OCI-LY3 (cell line): ENCODE measurements around the gene FSIP1.
A peak's percentile ranks its signal among the peaks of the same experiment; 100 is the strongest.
"Not testable (repeated sequence)": the region's sequence is repeated elsewhere in the genome, so short reads cannot be mapped to it uniquely, and the experiment has no call there.

ENCODE experiments used
- H2AFZ ChIP-seq: fragments of 200-600, 300-600 bp; shearing (Covaris generic); 2 replicates; pipeline ENCODE4 v1.6.0; 2014; ENCODE audit warnings: antibody characterized with exemption, low read depth, low read length
- H3K27ac ChIP-seq: fragments of 200-600, 300-600 bp; sonication (generic); 2 replicates; pipeline ENCODE4 v1.5.1; 2014; ENCODE audit warnings: mild to moderate bottlenecking, low read length, moderate library complexity, mixed read lengths
- H3K27me3 ChIP-seq: fragments of 200-600, 300-600 bp; sonication (generic); 2 replicates; pipeline ENCODE4 v1.6.1; 2014; ENCODE audit warnings: low read depth, low read length, mixed read lengths
- H3K36me3 ChIP-seq: fragments of 200-600, 300-600 bp; sonication (generic); replicated peaks from 2 replicates; pipeline ENCODE3; 2014; ENCODE audit warnings: low read depth, low read length, mixed read lengths
- H3K4me1 ChIP-seq: fragments of 300-600, 200-600 bp; sonication (generic); 2 replicates; pipeline ENCODE4 v1.6.1; 2014; ENCODE audit warnings: low read length, mixed read lengths
- H3K4me2 ChIP-seq: fragments of 200-600, 300-600 bp; sonication (generic); 2 replicates; pipeline ENCODE4 v1.6.1; 2014; ENCODE audit warnings: low read length, mixed read lengths
- H3K4me3 ChIP-seq: fragments of 300-600, 200-600 bp; sonication (generic); 2 replicates; pipeline ENCODE4 v1.5.1; 2014; ENCODE audit warnings: antibody characterized with exemption, mild to moderate bottlenecking, low read length, moderate library complexity
- H3K79me2 ChIP-seq: fragments of 300-600, 200-600 bp; shearing (Covaris generic); 2 replicates; pipeline ENCODE4 v1.6.1; 2014; ENCODE audit warnings: mild to moderate bottlenecking, low read length, mixed read lengths
- H3K9ac ChIP-seq: fragments of 300-600, 200-600 bp; shearing (Covaris generic); 2 replicates; pipeline ENCODE4 v1.6.0; 2014; ENCODE audit warnings: mild to moderate bottlenecking, low read length, moderate library complexity
- H3K9me3 ChIP-seq: fragments of 200-600, 300-600 bp; shearing (Covaris generic); 2 replicates; pipeline ENCODE4 v1.6.1; 2014; ENCODE audit warnings: low read length, mixed read lengths; ENCODE audit not compliant: insufficient read depth
- H4K20me1 ChIP-seq: fragments of 200-600, 300-600 bp; sonication (generic); 2 replicates; pipeline ENCODE4 v1.6.1; 2016; ENCODE audit warnings: low read length, mixed read lengths; ENCODE audit not compliant: insufficient read depth
- CTCF ChIP-seq: fragments of 200-600, 300-600 bp; sonication (generic); IDR thresholded peaks from 2 replicates; pipeline ENCODE4 v1.5.1; 2014; ENCODE audit warnings: antibody characterized with exemption, low read length, low read depth
- EZH2phosphoT487 ChIP-seq: fragments of 200-600 bp; shearing (Covaris generic); IDR thresholded peaks from 2 replicates; pipeline ENCODE4 v1.6.1; 2018; ENCODE audit warnings: antibody characterized with exemption, mixed run types, low read depth

FSIP1 gene

GRCh38 chr15:39814489-39814888 lies 31.8 kb upstream of the FSIP1 start:
- H3K27me3 ChIP-seq: no peaks in the 10 kb centered on the region
- H3K4me3 ChIP-seq: no peak overlapping the region
- no peaks in the 10 kb centered on the region for H3K4me1 ChIP-seq
- no peak overlapping the region for H3K27ac ChIP-seq
- no peak for TF ChIP-seq EZH2phosphoT487
- TF ChIP-seq CTCF: no peak
- H3K9ac ChIP-seq: no peak overlapping the region
- H4K20me1 ChIP-seq: no peaks in the 10 kb centered on the region
- no peak overlapping the region for H2AFZ ChIP-seq
- H3K9me3 ChIP-seq: no peaks in the 10 kb centered on the region
- no peaks in the 10 kb centered on the region for H3K79me2 ChIP-seq
- no peak overlapping the region for H3K4me2 ChIP-seq
- no peaks in the 10 kb centered on the region for H3K36me3 ChIP-seq

GRCh38 chr15:39812651-39813050 lies 30.0 kb upstream of the FSIP1 start:
- not testable (repeated sequence) for H3K79me2 ChIP-seq

GRCh38 chr15:39808909-39809308 lies 26.3 kb upstream of the FSIP1 start:
- Histone ChIP-seq H3K4me3 (no peak overlapping the region), H4K20me1 (no peaks in the 10 kb centered on the region), H3K4me1 (peaks cover 14% of the 10 kb centered on the region), H2AFZ (no peak overlapping the region), H3K9ac (no peak overlapping the region), H3K9me3 (no peaks in the 10 kb centered on the region), H3K36me3 (no peaks in the 10 kb centered on the region), H3K4me2 (peak overlapping the region; percentile 18; the same call in 1 of the 2 replicates), H3K27me3 (no peaks in the 10 kb centered on the region), H3K79me2 (no peaks in the 10 kb centered on the region), H3K27ac (no peak overlapping the region)
- TF ChIP-seq CTCF: no peak
- no peak for TF ChIP-seq EZH2phosphoT487

More at GRCh38 chr15:39812651-39813050, 30.0 kb upstream of the FSIP1 start:
- not testable (repeated sequence) for H3K4me1 ChIP-seq, H3K9ac ChIP-seq, H3K4me3 ChIP-seq, H4K20me1 ChIP-seq, H3K36me3 ChIP-seq, H3K4me2 ChIP-seq, H3K27ac ChIP-seq, H3K27me3 ChIP-seq, H3K9me3 ChIP-seq, H2AFZ ChIP-seq

- Histone ChIP-seq H4K20me1 (no peaks in the 10 kb centered on the region), H3K4me3 (no peak overlapping the region), H3K4me2 (no peak overlapping the region), H3K27ac (no peak overlapping the region), H3K36me3 (no peaks in the 10 kb centered on the region), H3K9ac (no peak overlapping the region), H3K4me1 (peaks cover 19% of the 10 kb centered on the region), H3K27me3 (no peaks in the 10 kb centered on the region), H3K9me3 (no peaks in the 10 kb centered on the region), H3K79me2 (no peaks in the 10 kb centered on the region), H2AFZ (no peak overlapping the region)
- no peak for TF ChIP-seq CTCF
- no peak for TF ChIP-seq EZH2phosphoT487
Observed at GRCh38 chr15:39807791-39808190, 25.1 kb upstream of the FSIP1 start.

- Histone ChIP-seq H3K4me3 (no peak overlapping the region), H3K79me2 (no peaks in the 10 kb centered on the region), H3K9me3 (no peaks in the 10 kb centered on the region), H3K27ac (no peak overlapping the region), H2AFZ (no peak overlapping the region), H3K27me3 (no peaks in the 10 kb centered on the region), H3K4me1 (peaks cover 36% of the 10 kb centered on the region), H3K4me2 (peak overlapping the region; percentile 42), H4K20me1 (no peaks in the 10 kb centered on the region), H3K36me3 (no peaks in the 10 kb centered on the region), H3K9ac (no peak overlapping the region)
- TF ChIP-seq EZH2phosphoT487 (no peak), CTCF (no peak)
Observed at GRCh38 chr15:39804026-39804425, 21.4 kb upstream of the FSIP1 start.
